H7 (cell line): ENCODE data around the gene CAPG. TPM values are rescaled to one million over a fixed set of nuclear protein-coding genes. Genes with fewer than 3 reads are reported as not detected.
"Not testable (repeated sequence)": the region's sequence is repeated elsewhere in the genome, so short reads cannot be mapped to it uniquely, and the experiment has no call there.

Experiments
- DNase-seq: peaks from one replicate; pipeline ENCODE4 v3.0.0; 2012
- H3K27me3 ChIP-seq: 2 replicates; pipeline ENCODE4 v1.6.0; 2011; ENCODE audit warnings: mild to moderate bottlenecking, low read length; ENCODE audit not compliant: control insufficient read depth, insufficient read depth
- H3K36me3 ChIP-seq: replicated peaks from 2 replicates; pipeline ENCODE4 v1.5.1; 2011; ENCODE audit warnings: low read length; ENCODE audit not compliant: control insufficient read depth, insufficient read depth
- H3K4me3 ChIP-seq: 2 replicates; pipeline ENCODE4 v1.5.1; 2011; ENCODE audit warnings: low read depth, mild to moderate bottlenecking, control low read depth, low read length, moderate library complexity; ENCODE audit not compliant: insufficient read depth
- total RNA-seq: library from RNA; depleted of rRNA; stranded (reverse); fragments of >200 nt; shearing (Covaris generic); gene quantifications from 2 replicates; pipeline ENCODE4 v1.2.3, GENCODE V29; 2014

CAPG gene
- total RNA-seq, 1 experiment from 2014 or later, result 242 TPM

- not testable (repeated sequence) for H3K4me3 ChIP-seq, DNase-seq, H3K27me3 ChIP-seq, H3K36me3 ChIP-seq
Measured at GRCh38 chr2:85383151-85383550, 27.0 kb downstream of the CAPG start.

- no peak overlapping the region for H3K4me3 ChIP-seq
- no peaks in the 10 kb centered on the region for H3K36me3 ChIP-seq
- no peak for DNase-seq
- no peaks in the 10 kb centered on the region for H3K27me3 ChIP-seq
Measured at GRCh38 chr2:85380048-85380447, 30.1 kb downstream of the CAPG start.

- Histone ChIP-seq H3K36me3 (no peaks in the 10 kb centered on the region), H3K4me3 (no peak overlapping the region), H3K27me3 (no peaks in the 10 kb centered on the region)
- no peak for DNase-seq
Measured at GRCh38 chr2:85378257-85378656, 31.9 kb downstream of the CAPG start.

- Histone ChIP-seq H3K27me3 (no peaks in the 10 kb centered on the region), H3K4me3 (no peak overlapping the region), H3K36me3 (no peaks in the 10 kb centered on the region)
- peak; percentile 2 for DNase-seq
Measured at GRCh38 chr2:85377083-85377482, 33.1 kb downstream of the CAPG start.

- Histone ChIP-seq H3K36me3 (no peaks in the 10 kb centered on the region), H3K27me3 (no peaks in the 10 kb centered on the region), H3K4me3 (no peak overlapping the region)
- no peak for DNase-seq
Measured at GRCh38 chr2:85376291-85377065, 33.7 kb downstream of the CAPG start.

- no peak overlapping the region for H3K4me3 ChIP-seq
- no peaks in the 10 kb centered on the region for H3K36me3 ChIP-seq
- no peak for DNase-seq
- H3K27me3 ChIP-seq, result no peaks in the 10 kb centered on the region
Measured at GRCh38 chr2:85371045-85371444, 39.1 kb downstream of the CAPG start.

- no peak for DNase-seq
- H3K4me3 ChIP-seq, result no peak overlapping the region
- no peaks in the 10 kb centered on the region for H3K27me3 ChIP-seq
- H3K36me3 ChIP-seq, result no peaks in the 10 kb centered on the region
Measured at GRCh38 chr2:85369500-85369899, 40.7 kb downstream of the CAPG start.

- Histone ChIP-seq H3K36me3 (no peaks in the 10 kb centered on the region), H3K4me3 (no peak overlapping the region), H3K27me3 (no peaks in the 10 kb centered on the region)
- no peak for DNase-seq
Measured at GRCh38 chr2:85368921-85369320, 41.2 kb downstream of the CAPG start.

- peak; percentile 14 for DNase-seq
- H3K4me3 ChIP-seq, result no peak overlapping the region
- H3K27me3 ChIP-seq, result no peaks in the 10 kb centered on the region
- no peaks in the 10 kb centered on the region for H3K36me3 ChIP-seq
Measured at GRCh38 chr2:85367180-85367579, 43.0 kb downstream of the CAPG start.

- not testable (repeated sequence) for DNase-seq, H3K27me3 ChIP-seq, H3K4me3 ChIP-seq, H3K36me3 ChIP-seq
Measured at GRCh38 chr2:85362653-85363387, 47.3 kb downstream of the CAPG start.

- Histone ChIP-seq H3K36me3 (peaks cover 2% of the 10 kb centered on the region), H3K4me3 (no peak overlapping the region), H3K27me3 (no peaks in the 10 kb centered on the region)
- DNase-seq, result no peak
Measured at GRCh38 chr2:85357736-85358135, 52.4 kb downstream of the CAPG start.

- H3K27me3 ChIP-seq, result no peaks in the 10 kb centered on the region
- DNase-seq, result no peak
- no peak overlapping the region for H3K4me3 ChIP-seq
- H3K36me3 ChIP-seq, result peaks cover 4% of the 10 kb centered on the region
Measured at GRCh38 chr2:85356186-85356585, 54.0 kb downstream of the CAPG start.

GRCh38 chr2:85355521-85355920 lies 54.6 kb downstream of the CAPG start:
- Histone ChIP-seq H3K4me3 (peak overlapping the region; percentile 82; the same call in 1 of the 2 replicates), H3K36me3 (peaks cover 4% of the 10 kb centered on the region), H3K27me3 (no peaks in the 10 kb centered on the region)
- no peak for DNase-seq

- Histone ChIP-seq H3K27me3 (no peaks in the 10 kb centered on the region), H3K4me3 (peak overlapping the region; percentile 82), H3K36me3 (peaks cover 6% of the 10 kb centered on the region)
- peak; percentile 48 for DNase-seq
Measured at GRCh38 chr2:85355073-85355410, 55.1 kb downstream of the CAPG start.

- Histone ChIP-seq H3K27me3 (no peaks in the 10 kb centered on the region), H3K36me3 (peaks cover 10% of the 10 kb centered on the region), H3K4me3 (peak within 1 kb of the TSS; percentile 82)
- peak; percentile 97 for DNase-seq
Measured at GRCh38 chr2:85354286-85355072, 55.7 kb downstream of the CAPG start, which contains the start of the genes ELMOD3 and RETSAT. TSS of gene ELMOD3 (plus strand) at chr2:85354769. CDS start at chr2:85357199, 2,430 bp downstream. TSS of gene RETSAT (minus strand) at chr2:85354528. CDS start at chr2:85354507, 21 bp downstream.
